ENCODE measurements around the gene ASH1L. TPM values are rescaled to one million over a fixed set of nuclear protein-coding genes. Genes with fewer than 3 reads are reported as not detected.
"Not testable (repeated sequence)": the region's sequence is repeated elsewhere in the genome, so short reads cannot be mapped to it uniquely, and the experiment has no call there.

The ASH1L gene
- polyA plus RNA-seq, 4 donors, result 3.5 to 30.9 (median 6.5) TPM

- 86 to 91% (median 89%) methylated on average over 3 of the region's 3 CpGs for WGBS, 3 donors
- FAIRE-seq, result no peak
- Histone ChIP-seq H3K36me3 (ENCODE audit: control insufficient read depth in 3 of 3, insufficient read depth in 2 of 3, low read depth in 1 of 3, low read length in 3 of 3) (peaks cover 0 to 22% (median 3%) of the 10 kb centered on the region in 3 donors), H3K27ac (ENCODE audit: low read depth in 1 of 3, low read length in 2 of 3) (no peak overlapping the region), H3K4me3 (ENCODE audit: low read depth in 1 of 3, low read length in 3 of 3) (no peak overlapping the region), H3K27me3 (ENCODE audit: control insufficient read depth in 3 of 3, insufficient read depth in 3 of 3, low read length in 3 of 3) (no peaks in the 10 kb centered on the region), H3K9me3 (ENCODE audit: control insufficient read depth in 2 of 2, insufficient read depth in 1 of 2, low read depth in 1 of 2, low read length in 1 of 2) (no peaks in the 10 kb centered on the region), H3K4me1 (ENCODE audit: control insufficient read depth in 3 of 3, insufficient read depth in 2 of 3, low read depth in 1 of 3, low read length in 2 of 3) (no peaks in the 10 kb centered on the region)
- DNase-seq, result no peak
These were observed 49.2 kb downstream of the ASH1L start for GRCh38 chr1:155513300-155513916.

DNA sequence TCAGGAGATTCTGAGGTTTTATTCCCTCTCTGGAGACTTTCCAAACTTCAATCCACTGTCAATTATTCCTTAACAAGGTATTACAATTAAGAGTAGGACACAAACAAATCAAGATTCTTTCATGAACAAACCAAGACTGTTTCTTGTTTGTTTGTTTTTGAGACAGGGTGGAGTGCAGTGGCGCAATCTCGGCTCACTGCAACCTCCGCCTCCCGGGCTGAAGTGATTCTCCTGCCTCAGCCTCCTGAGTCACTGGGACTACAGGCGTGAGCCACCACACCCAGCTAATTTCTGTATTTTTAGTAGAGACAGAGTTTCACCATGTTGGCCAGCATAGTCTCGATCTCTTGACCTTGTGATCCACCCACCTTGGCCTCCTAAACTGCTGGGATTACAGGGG, 51.2 kb downstream of the ASH1L start:
- WGBS, 3 donors, result 62 to 88% (median 84%) methylated on average over 6 of the region's 6 CpGs
- peaks cover 0 to 26% (median 3%) of the 10 kb centered on the region in 3 donors for H3K36me3 ChIP-seq (ENCODE audit: control insufficient read depth in 3 of 3, insufficient read depth in 2 of 3, low read depth in 1 of 3, low read length in 3 of 3)
- not testable (repeated sequence) for H3K4me3 ChIP-seq (ENCODE audit: low read depth in 1 of 3, low read length in 3 of 3); H3K4me1 ChIP-seq (ENCODE audit: control insufficient read depth in 3 of 3, insufficient read depth in 2 of 3, low read depth in 1 of 3, low read length in 2 of 3); H3K9me3 ChIP-seq (ENCODE audit: control insufficient read depth in 2 of 2, insufficient read depth in 1 of 2, low read depth in 1 of 2, low read length in 1 of 2); H3K27me3 ChIP-seq (ENCODE audit: control insufficient read depth in 3 of 3, insufficient read depth in 3 of 3, low read length in 3 of 3); H3K27ac ChIP-seq (ENCODE audit: low read depth in 1 of 3, low read length in 2 of 3); DNase-seq; FAIRE-seq

- Histone ChIP-seq H3K4me1 (ENCODE audit: control insufficient read depth in 3 of 3, insufficient read depth in 2 of 3, low read depth in 1 of 3, low read length in 2 of 3) (peaks cover 0 to 3% (median 0%) of the 10 kb centered on the region in 3 donors), H3K27ac (ENCODE audit: low read depth in 1 of 3, low read length in 2 of 3) (no peak overlapping the region), H3K36me3 (ENCODE audit: control insufficient read depth in 3 of 3, insufficient read depth in 2 of 3, low read depth in 1 of 3, low read length in 3 of 3) (peaks cover 0 to 24% (median 3%) of the 10 kb centered on the region in 3 donors), H3K9me3 (ENCODE audit: control insufficient read depth in 2 of 2, insufficient read depth in 1 of 2, low read depth in 1 of 2, low read length in 1 of 2) (no peaks in the 10 kb centered on the region), H3K27me3 (ENCODE audit: control insufficient read depth in 3 of 3, insufficient read depth in 3 of 3, low read length in 3 of 3) (no peaks in the 10 kb centered on the region), H3K4me3 (ENCODE audit: low read depth in 1 of 3, low read length in 3 of 3) (no peak overlapping the region)
- WGBS, 3 donors, result 75 to 87% (median 76%) methylated on average over 2 of the region's 2 CpGs
- no peak for FAIRE-seq
- DNase-seq, result no peak
These were observed 53.5 kb downstream of the ASH1L start for GRCh38 chr1:155509064-155509463.

DNA sequence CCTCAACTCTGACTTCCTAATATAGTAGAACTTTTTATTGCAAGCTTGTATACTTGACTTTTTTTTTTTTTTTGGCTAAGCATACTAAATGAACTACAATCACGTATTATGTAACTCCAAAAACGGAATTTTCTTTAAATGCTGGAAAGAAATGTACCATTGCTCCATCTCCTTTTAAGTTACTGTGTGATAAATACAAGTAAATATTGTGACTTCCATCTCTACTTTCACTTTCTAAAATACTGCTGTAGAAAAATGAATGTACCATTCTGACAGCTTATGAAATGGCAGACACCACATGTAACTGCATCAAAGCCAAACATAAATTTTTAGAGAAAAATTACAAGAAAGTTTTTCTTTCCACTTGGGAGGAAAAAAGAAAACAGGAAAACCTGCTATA, 54.7 kb downstream of the ASH1L start:
- DNase-seq (no peak), FAIRE-seq (no peak)
- H3K27me3 ChIP-seq (ENCODE audit: control insufficient read depth in 3 of 3, insufficient read depth in 3 of 3, low read length in 3 of 3), result no peaks in the 10 kb centered on the region
- H3K4me1 ChIP-seq (ENCODE audit: control insufficient read depth in 3 of 3, insufficient read depth in 2 of 3, low read depth in 1 of 3, low read length in 2 of 3), result peaks cover 0 to 3% (median 0%) of the 10 kb centered on the region in 3 donors
- no peak overlapping the region for H3K27ac ChIP-seq (ENCODE audit: low read depth in 1 of 3, low read length in 2 of 3)
- peaks cover 0 to 21% (median 2%) of the 10 kb centered on the region in 3 donors for H3K36me3 ChIP-seq (ENCODE audit: control insufficient read depth in 3 of 3, insufficient read depth in 2 of 3, low read depth in 1 of 3, low read length in 3 of 3)
- no peak overlapping the region for H3K4me3 ChIP-seq (ENCODE audit: low read depth in 1 of 3, low read length in 3 of 3)
- 47 to 55% (median 50%) methylated on average over 2 of the region's 2 CpGs for WGBS, 3 donors
- no peaks in the 10 kb centered on the region for H3K9me3 ChIP-seq (ENCODE audit: control insufficient read depth in 2 of 2, insufficient read depth in 1 of 2, low read depth in 1 of 2, low read length in 1 of 2)

DNA sequence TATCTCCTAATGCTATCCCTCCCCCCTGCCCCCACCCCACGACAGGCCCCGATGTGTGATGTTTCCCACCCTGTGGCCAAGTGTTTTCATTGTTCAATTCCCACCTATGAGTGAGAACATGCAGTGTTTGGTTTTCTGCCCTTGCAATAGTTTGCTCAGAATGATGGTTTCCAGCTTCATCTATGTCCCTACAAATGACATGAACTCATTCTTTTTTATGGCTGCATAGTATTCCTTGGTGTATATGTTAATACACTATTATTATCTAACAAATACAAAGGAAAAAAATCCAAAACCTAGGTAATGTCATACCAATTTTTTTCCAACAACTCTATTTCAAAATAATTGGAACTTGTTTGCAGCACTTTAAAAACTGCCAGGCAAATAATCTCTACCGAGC, 56.6 kb downstream of the ASH1L start:
- not testable (repeated sequence) for H3K27me3 ChIP-seq (ENCODE audit: control insufficient read depth in 3 of 3, insufficient read depth in 3 of 3, low read length in 3 of 3); H3K4me1 ChIP-seq (ENCODE audit: control insufficient read depth in 3 of 3, insufficient read depth in 2 of 3, low read depth in 1 of 3, low read length in 2 of 3); H3K9me3 ChIP-seq (ENCODE audit: control insufficient read depth in 2 of 2, insufficient read depth in 1 of 2, low read depth in 1 of 2, low read length in 1 of 2); FAIRE-seq; H3K4me3 ChIP-seq (ENCODE audit: low read depth in 1 of 3, low read length in 3 of 3); DNase-seq; H3K27ac ChIP-seq (ENCODE audit: low read depth in 1 of 3, low read length in 2 of 3)
- H3K36me3 ChIP-seq (ENCODE audit: control insufficient read depth in 3 of 3, insufficient read depth in 2 of 3, low read depth in 1 of 3, low read length in 3 of 3), result peaks cover 0 to 15% (median 0%) of the 10 kb centered on the region in 3 donors
- 95 to 98% (median 95%) methylated on average over 3 of the region's 3 CpGs for WGBS, 3 donors

DNA sequence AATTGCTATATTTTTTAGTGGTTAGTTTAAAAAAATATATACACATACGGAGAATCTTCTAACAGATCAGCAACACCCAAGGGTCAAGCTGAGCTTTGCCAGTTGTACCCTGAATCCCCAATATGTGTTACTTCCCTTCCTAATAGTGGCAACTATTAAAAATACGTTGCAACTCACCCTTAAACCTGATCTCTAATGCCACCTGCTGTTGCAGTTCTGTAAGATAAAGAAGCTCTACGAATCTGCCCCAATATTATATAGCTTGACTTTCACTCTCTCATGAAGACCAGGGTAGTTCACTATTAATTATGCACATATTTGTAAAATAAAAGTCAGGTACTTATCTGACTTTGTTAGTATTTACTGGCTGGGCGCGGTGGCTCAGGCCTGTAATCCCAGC, 58.4 kb downstream of the ASH1L start:
- no peaks in the 10 kb centered on the region for H3K9me3 ChIP-seq (ENCODE audit: control insufficient read depth in 2 of 2, insufficient read depth in 1 of 2, low read depth in 1 of 2, low read length in 1 of 2)
- no peak overlapping the region for H3K27ac ChIP-seq (ENCODE audit: low read depth in 1 of 3, low read length in 2 of 3)
- no peak overlapping the region for H3K4me3 ChIP-seq (ENCODE audit: low read depth in 1 of 3, low read length in 3 of 3)
- H3K36me3 ChIP-seq (ENCODE audit: control insufficient read depth in 3 of 3, insufficient read depth in 2 of 3, low read depth in 1 of 3, low read length in 3 of 3), result peaks cover 0 to 12% (median 0%) of the 10 kb centered on the region in 3 donors
- FAIRE-seq, result no peak
- DNase-seq, result peak; percentile 27 to 39
- peaks cover 0 to 8% (median 8%) of the 10 kb centered on the region in 3 donors for H3K4me1 ChIP-seq (ENCODE audit: control insufficient read depth in 3 of 3, insufficient read depth in 2 of 3, low read depth in 1 of 3, low read length in 2 of 3)
- no peaks in the 10 kb centered on the region for H3K27me3 ChIP-seq (ENCODE audit: control insufficient read depth in 3 of 3, insufficient read depth in 3 of 3, low read length in 3 of 3)
- WGBS, 3 donors, result 40 to 58% (median 48%) methylated on average over 5 of the region's 5 CpGs

GRCh38 chr1:155499953-155500639, 62.5 kb downstream of the ASH1L start:
- H3K4me1 ChIP-seq (ENCODE audit: control insufficient read depth in 3 of 3, insufficient read depth in 2 of 3, low read depth in 1 of 3, low read length in 2 of 3), result peaks cover 0 to 8% (median 4%) of the 10 kb centered on the region in 3 donors
- DNase-seq, result peak; percentile 79 to 81
- peaks cover 0 to 4% (median 2%) of the 10 kb centered on the region in 3 donors for H3K36me3 ChIP-seq (ENCODE audit: control insufficient read depth in 3 of 3, insufficient read depth in 2 of 3, low read depth in 1 of 3, low read length in 3 of 3)
- H3K4me3 ChIP-seq (ENCODE audit: low read depth in 1 of 3, low read length in 3 of 3), result no peak overlapping the region
- 22 to 38% (median 34%) methylated on average over 5 of the region's 5 CpGs for WGBS, 3 donors
- H3K27ac ChIP-seq (ENCODE audit: low read depth in 1 of 3, low read length in 2 of 3), result peak overlapping the region in 1 of 3 donors; percentile 36
- FAIRE-seq, result no peak
- H3K9me3 ChIP-seq (ENCODE audit: control insufficient read depth in 2 of 2, insufficient read depth in 1 of 2, low read depth in 1 of 2, low read length in 1 of 2), result no peaks in the 10 kb centered on the region
- H3K27me3 ChIP-seq (ENCODE audit: control insufficient read depth in 3 of 3, insufficient read depth in 3 of 3, low read length in 3 of 3), result no peaks in the 10 kb centered on the region

- Histone ChIP-seq H3K27me3 (ENCODE audit: control insufficient read depth in 3 of 3, insufficient read depth in 3 of 3, low read length in 3 of 3) (no peaks in the 10 kb centered on the region), H3K27ac (ENCODE audit: low read depth in 1 of 3, low read length in 2 of 3) (no peak overlapping the region), H3K4me1 (ENCODE audit: control insufficient read depth in 3 of 3, insufficient read depth in 2 of 3, low read depth in 1 of 3, low read length in 2 of 3) (peaks cover 0 to 8% (median 4%) of the 10 kb centered on the region in 3 donors), H3K9me3 (ENCODE audit: control insufficient read depth in 2 of 2, insufficient read depth in 1 of 2, low read depth in 1 of 2, low read length in 1 of 2) (no peaks in the 10 kb centered on the region), H3K4me3 (ENCODE audit: low read depth in 1 of 3, low read length in 3 of 3) (no peak overlapping the region), H3K36me3 (ENCODE audit: control insufficient read depth in 3 of 3, insufficient read depth in 2 of 3, low read depth in 1 of 3, low read length in 3 of 3) (peaks cover 0 to 4% (median 2%) of the 10 kb centered on the region in 3 donors)
- DNase-seq, result no peak
- FAIRE-seq, result no peak
- 85 to 96% (median 88%) methylated on average over 1 of the region's 1 CpG for WGBS, 3 donors
These were observed 63.3 kb downstream of the ASH1L start for GRCh38 chr1:155499263-155499662.
